GM18909 (cell line): ENCODE results near the gene BCL7B.
"Not testable (repeated sequence)": the region's sequence is repeated elsewhere in the genome, so short reads cannot be mapped to it uniquely, and the experiment has no call there.

Experiments
- ATAC-seq: cut with Tn5 transposase; IDR thresholded peaks from one replicate; pipeline ENCODE4 v1.9.1; 2021; ENCODE audit warnings: mild to moderate bottlenecking; ENCODE audit not compliant: unreplicated experiment, poor library complexity

Gene BCL7B

GRCh38 chr7:73573276-73573675 lies 15.8 kb upstream of the BCL7B start:
- no peak for ATAC-seq

GRCh38 chr7:73572767-73573186 lies 15.3 kb upstream of the BCL7B start:
- no peak for ATAC-seq

GRCh38 chr7:73570977-73571376 lies 13.5 kb upstream of the BCL7B start:
- ATAC-seq = no peak

GRCh38 chr7:73570521-73570920 lies 13.0 kb upstream of the BCL7B start:
- ATAC-seq = no peak

- no peak for ATAC-seq
Observed at GRCh38 chr7:73569042-73569608, 11.6 kb upstream of the BCL7B start.

- ATAC-seq = no peak
Observed at GRCh38 chr7:73567846-73568685, 10.6 kb upstream of the BCL7B start.

- ATAC-seq = no peak
Observed at GRCh38 chr7:73567140-73567539, 9.7 kb upstream of the BCL7B start.

- ATAC-seq = not testable (repeated sequence)
Observed at GRCh38 chr7:73566431-73566830, 8.9 kb upstream of the BCL7B start.

- no peak for ATAC-seq
Observed at GRCh38 chr7:73565675-73566340, 8.3 kb upstream of the BCL7B start.

- ATAC-seq = no peak
Observed at GRCh38 chr7:73560109-73560835, 2.8 kb upstream of the BCL7B start.

- ATAC-seq = peak; percentile 87
Observed at GRCh38 chr7:73557108-73557396, 438 bp downstream of the BCL7B start.

GRCh38 chr7:73556208-73557107 lies 1.0 kb downstream of the BCL7B start:
- ATAC-seq = no peak

- ATAC-seq = no peak
Observed at GRCh38 chr7:73555411-73555982, 2.0 kb downstream of the BCL7B start.

GRCh38 chr7:73550093-73550492 lies 7.4 kb downstream of the BCL7B start:
- not testable (repeated sequence) for ATAC-seq

- ATAC-seq = no peak
Observed at GRCh38 chr7:73549176-73549575, 8.3 kb downstream of the BCL7B start.

GRCh38 chr7:73547841-73548240 lies 9.6 kb downstream of the BCL7B start:
- ATAC-seq = no peak

GRCh38 chr7:73544678-73545077 lies 12.8 kb downstream of the BCL7B start:
- ATAC-seq = no peak

- no peak for ATAC-seq
Observed at GRCh38 chr7:73541722-73542121, 15.8 kb downstream of the BCL7B start.

- no peak for ATAC-seq
Observed at GRCh38 chr7:73539709-73540108, 17.8 kb downstream of the BCL7B start.

GRCh38 chr7:73538510-73538909 lies 19.0 kb downstream of the BCL7B start:
- not testable (repeated sequence) for ATAC-seq
